ENCODE measurements around the gene NTRK1.

GRCh38 chr1:156881663-156882062 lies 21.0 kb downstream of the NTRK1 start:
- no peak for TF ChIP-seq CTCF (conservative IDR thresholded peaks at IDR 0.05 in 1 of 2, IDR thresholded peaks at IDR 0.05 in 1 of 2; ENCODE audit: low read depth in 1 of 2, low read length in 2 of 2)
- TF ChIP-seq EZH2 (IDR thresholded peaks at IDR 0.05; ENCODE audit: low read length, missing control alignments) = no peak
